SKM-1 (cell line): Measurements from ENCODE around the gene TGFBRAP1.
A peak's percentile ranks its signal among the peaks of the same experiment; 100 is the strongest.

ENCODE experiments used
- DNase-seq: peaks from one replicate; lab custom pipeline; 2025; ENCODE audit not compliant: unreplicated experiment; lab: John Stamatoyannopoulos, UW

TGFBRAP1 gene

DNA sequence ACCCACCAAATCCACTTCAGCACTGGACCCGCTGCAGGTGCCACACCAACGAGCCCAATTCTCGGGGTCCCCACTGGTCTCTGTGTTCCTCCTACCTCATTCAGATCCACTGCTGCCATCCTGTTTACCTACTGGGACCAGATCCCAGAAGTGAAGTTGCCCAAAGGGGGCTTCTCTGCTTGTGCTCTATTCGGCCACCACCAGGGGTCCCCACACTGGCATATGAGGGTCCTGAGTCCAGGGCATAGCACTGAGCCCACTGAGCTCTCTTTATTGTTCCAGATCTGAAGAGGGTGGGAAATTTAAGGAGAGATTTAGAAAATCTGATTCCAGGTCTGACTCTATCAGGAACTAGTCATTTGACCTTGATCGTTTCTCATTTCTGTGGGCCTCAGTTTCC, 85.6 kb downstream of the TGFBRAP1 start:
- no peak for DNase-seq

GRCh38 chr2:105242286-105242993, 87.1 kb downstream of the TGFBRAP1 start:
- no peak for DNase-seq

GRCh38 chr2:105241443-105241842, 88.1 kb downstream of the TGFBRAP1 start, which contains the start of gene GPR45:
Gene GPR45, plus strand, starts transcription at chr2:105241743. Its CDS starts 116 bp downstream, at chr2:105241859.
- DNase-seq: no peak

DNA sequence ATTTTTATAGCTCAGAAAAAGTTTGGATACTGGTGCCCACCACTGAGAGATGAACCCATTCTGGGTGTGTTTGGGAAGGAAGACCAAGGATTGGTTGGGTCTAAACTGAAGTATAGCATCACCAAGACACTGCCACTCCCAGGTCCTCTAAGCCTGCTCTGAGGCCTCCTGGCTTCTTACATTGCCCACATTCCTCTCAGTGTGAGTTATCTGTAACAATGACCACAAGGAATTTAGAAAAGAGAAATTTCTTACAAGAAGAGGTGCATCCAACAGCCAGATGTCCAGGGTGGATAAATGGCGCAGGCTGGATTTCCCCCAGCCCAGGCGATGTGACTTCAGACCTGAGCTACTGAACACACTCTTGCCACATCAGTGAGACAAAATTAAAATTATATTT, 89.6 kb downstream of the TGFBRAP1 start:
- DNase-seq: no peak

GRCh38 chr2:105238664-105239240, 90.8 kb downstream of the TGFBRAP1 start:
- DNase-seq: no peak

DNA sequence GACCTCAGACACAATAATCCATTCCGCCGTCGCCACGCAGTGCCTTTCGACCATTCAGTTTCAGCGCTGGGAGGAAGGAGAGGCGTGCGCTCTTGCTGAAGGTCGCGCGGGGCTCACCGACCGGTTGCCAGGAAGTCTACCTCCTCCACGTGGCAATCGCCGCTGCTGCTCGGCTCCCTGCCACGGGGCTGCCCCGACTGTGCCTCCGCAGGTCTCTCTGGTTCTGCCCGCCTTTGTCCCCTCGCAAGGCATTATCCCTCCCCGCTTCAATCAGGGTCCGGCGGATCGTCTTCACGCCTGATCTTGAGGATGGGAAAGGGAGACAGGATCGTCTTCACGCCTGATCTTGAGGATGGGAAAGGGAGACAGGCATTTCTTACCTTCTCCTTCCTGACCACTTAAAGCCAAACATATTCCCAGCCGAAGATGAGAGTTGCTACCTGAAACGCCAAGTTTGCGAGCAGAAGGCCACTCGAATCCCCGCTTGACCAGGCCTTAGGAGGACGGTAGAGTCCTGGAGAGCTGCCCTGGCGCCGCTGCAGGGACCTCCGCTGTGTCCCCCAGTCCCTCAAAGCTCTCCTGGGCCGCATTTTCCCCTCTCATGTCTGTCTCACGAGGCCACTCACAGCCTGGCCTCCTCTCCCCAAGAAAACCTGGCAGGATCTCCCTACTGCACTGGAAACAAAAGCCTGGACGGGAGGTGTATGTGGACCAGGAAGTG, 92.3 kb downstream of the TGFBRAP1 start:
- no peak for DNase-seq

DNA sequence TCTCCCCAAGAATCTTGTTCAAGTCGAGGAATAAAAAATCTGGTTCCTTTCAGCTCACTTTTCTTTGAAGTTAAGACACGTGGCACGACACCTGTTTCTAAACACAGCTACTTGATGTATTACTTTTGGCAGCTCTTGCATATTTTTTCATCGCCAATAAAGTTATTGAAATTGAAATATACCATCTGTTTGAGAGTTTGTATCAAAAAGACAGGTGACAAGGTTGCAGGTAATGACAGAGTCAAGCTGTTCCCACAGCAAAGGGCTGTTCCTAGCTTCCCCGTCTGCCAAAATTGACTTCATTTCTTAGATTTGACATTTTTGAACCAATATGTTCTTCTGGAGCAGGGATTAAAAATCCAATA, 93.5 kb downstream of the TGFBRAP1 start:
- no peak for DNase-seq

GRCh38 chr2:105235388-105236059, 94.0 kb downstream of the TGFBRAP1 start:
- DNase-seq: peak; percentile 43

GRCh38 chr2:105231232-105231619, 98.3 kb downstream of the TGFBRAP1 start:
- DNase-seq: no peak

DNA sequence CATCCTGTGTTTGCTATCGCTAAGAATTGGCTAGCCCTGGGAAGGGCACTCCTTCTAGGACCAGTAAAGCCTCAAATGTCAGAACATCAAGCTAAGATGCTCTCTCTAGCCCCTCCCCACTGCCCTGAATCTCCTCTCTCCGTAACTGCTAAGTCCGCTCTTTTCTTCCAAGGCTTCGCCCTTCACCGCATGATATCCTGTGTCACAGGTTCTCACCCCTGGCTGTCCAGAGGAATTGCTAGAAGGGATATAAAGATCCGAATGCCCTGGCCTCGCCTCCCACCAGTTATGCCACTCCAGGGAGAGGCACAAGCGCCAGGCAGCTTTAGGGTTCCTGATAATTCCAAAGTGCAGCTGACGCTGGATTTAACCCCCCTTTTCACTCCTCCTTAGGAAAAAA, 105.1 kb downstream of the TGFBRAP1 start:
- no peak for DNase-seq

- DNase-seq: no peak
Measured at GRCh38 chr2:105220604-105221003, 108.9 kb downstream of the TGFBRAP1 start.

DNA sequence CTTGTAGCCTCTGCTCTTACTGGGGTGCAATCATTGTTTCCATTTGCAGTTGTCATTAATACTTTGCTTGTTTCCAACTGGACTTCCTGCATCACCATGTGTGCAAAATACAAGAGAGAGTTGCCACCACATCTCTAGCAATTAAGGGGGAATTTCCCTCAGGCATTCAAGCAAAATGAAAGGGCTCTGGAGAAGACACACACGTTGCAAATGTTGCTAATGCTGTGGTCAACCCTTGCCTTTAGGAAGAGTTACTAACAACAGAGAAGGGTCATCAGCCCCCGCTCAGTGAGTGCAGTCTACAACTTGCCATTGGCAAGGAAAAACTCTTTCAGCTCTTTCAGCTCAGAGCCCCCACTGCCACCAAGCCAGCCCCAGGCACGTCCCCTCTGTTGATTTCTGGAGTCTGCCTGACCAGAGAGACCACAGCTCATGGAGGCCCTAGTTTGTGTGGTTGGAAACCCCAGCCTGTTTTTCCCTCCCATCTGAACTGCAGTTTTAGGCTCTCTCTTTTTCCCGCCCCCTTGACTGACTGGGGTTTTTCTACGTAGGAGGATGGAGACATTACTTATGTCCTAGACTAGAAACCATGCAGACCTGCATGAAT, 113.8 kb downstream of the TGFBRAP1 start:
- no peak for DNase-seq
